Panc1 (cell line): Measurements from ENCODE around the gene RBM22. TPM values are rescaled to one million over a fixed set of nuclear protein-coding genes. Genes with fewer than 3 reads are reported as not detected.

Experiments used
- ATAC-seq: fragments of 200-7000 bp; cut with Tn5 transposase; 2 replicates; pipeline ENCODE4 v1.9.1; 2020; ENCODE audit warnings: mild to moderate bottlenecking, moderate library complexity
- BruUV-seq: library from RNA; stranded (reverse); fragments of 400-500 nt; replicated peaks from 2 replicates; lab custom pipeline; 2021; lab: Mats Ljungman, UMichigan
- CTCF ChIA-PET: fragments of 300-600 bp; sonication (Branson Sonifier 250); formaldehyde crosslinking; loops from one replicate; lab custom pipeline; 2022; ENCODE audit warnings: antibody characterized with exemption; lab: Charles Lee
- POLR2A ChIA-PET: fragments of 300-600 bp; sonication (Branson Sonifier 250); formaldehyde crosslinking; loops from one replicate; lab custom pipeline; 2022; ENCODE audit warnings: antibody characterized with exemption; lab: Charles Lee
- DNase-seq: peaks from one replicate; pipeline ENCODE4 v3.0.0-alpha.2; 2010; ENCODE audit warnings: low read depth, low spot score
- H3K27ac ChIP-seq: 2 replicates; pipeline ENCODE4 v1.5.1; 2011; ENCODE audit warnings: mild to moderate bottlenecking, low read length, inconsistent platforms
- H3K27me3 ChIP-seq: fragments of 200-500 bp; sonication (Bioruptor generic); 2 replicates; pipeline ENCODE4 v1.6.0; 2014; ENCODE audit warnings: low read length, inconsistent platforms; ENCODE audit not compliant: control insufficient read depth, insufficient read depth
- H3K36me3 ChIP-seq: fragments of 200-500 bp; sonication (Bioruptor generic); 2 replicates; pipeline ENCODE4 v1.5.1; 2014; ENCODE audit warnings: inconsistent platforms, mild to moderate bottlenecking, low read length, moderate library complexity; ENCODE audit not compliant: control insufficient read depth, insufficient read depth
- H3K4me1 ChIP-seq: 2 replicates; pipeline ENCODE4 v1.5.1; 2011; ENCODE audit warnings: inconsistent platforms, mild to moderate bottlenecking, low read length, moderate library complexity; ENCODE audit not compliant: control insufficient read depth, insufficient read depth
- H3K4me3 ChIP-seq, 2 experiments: 2 replicates each; pipeline ENCODE4 v1.5.1; 2011 to 2012; ENCODE audit warnings: low read depth in 2 of 2, low read length in 2 of 2, mild to moderate bottlenecking in 2 of 2, inconsistent platforms in 1 of 2, moderate library complexity in 1 of 2
- H3K9me3 ChIP-seq: fragments of 200-500 bp; sonication (Bioruptor generic); 2 replicates; pipeline ENCODE4 v1.5.1; 2014; ENCODE audit warnings: low read depth, mild to moderate bottlenecking, inconsistent platforms, low read length, moderate library complexity; ENCODE audit not compliant: control insufficient read depth, insufficient read depth
- CTCF ChIP-seq: fragments of 450-650 bp; IDR thresholded peaks from 2 replicates; pipeline ENCODE4 v1.5.1; 2017; ENCODE audit warnings: mild to moderate bottlenecking
- POLR2AphosphoS5 ChIP-seq: IDR thresholded peaks from 2 replicates; pipeline ENCODE4 v1.6.1; 2012; ENCODE audit warnings: mild to moderate bottlenecking, low read depth, low read length, moderate library complexity
- SIN3A ChIP-seq: IDR thresholded peaks from 2 replicates; pipeline ENCODE4 v1.6.1; 2012; ENCODE audit warnings: low read depth, mild to moderate bottlenecking, low read length, moderate library complexity, borderline replicate concordance; ENCODE audit not compliant: insufficient read depth
- TCF7L2 ChIP-seq: IDR thresholded peaks from 2 replicates; pipeline ENCODE4 v1.6.1; 2011; ENCODE audit warnings: mild to moderate bottlenecking, low read depth, low read length, inconsistent platforms
- in situ Hi-C: cut with HindIII; loops from 2 replicates; pipeline ENCODE4 v1.10.0; 2016; ENCODE audit warnings: low sequenced_read_pairs, low pct_unique_long_range_greater_than_20kb
- intact Hi-C: fragments of 100-400 bp; cut with micrococcal nuclease; formaldehyde crosslinking; loops from one replicate; pipeline ENCODE4 v1.10.0; 2022; ENCODE audit not compliant: unreplicated experiment
- total RNA-seq: library from RNA; stranded (reverse); gene quantifications from one replicate; pipeline ENCODE4 v1.2.1, GENCODE V29; 2021; ENCODE audit not compliant: unreplicated experiment
- TF ChIP-seq, protein P1 (sequence below), 2 experiments: IDR thresholded peaks; 2 replicates each; pipeline ENCODE4 v1.6.1; 2011 to 2012; ENCODE audit warnings: low read depth in 2 of 2, control low read depth in 1 of 2, low read length in 1 of 2, mild to moderate bottlenecking in 1 of 2, moderate library complexity in 1 of 2; ENCODE audit not compliant: insufficient read depth in 1 of 2

Gene RBM22
- total RNA-seq, 1 experiment from 2014 or later, result 54.3 TPM

- Histone ChIP-seq H3K27me3 (no peaks in the 10 kb centered on the region), H3K4me1 (peaks cover 5% of the 10 kb centered on the region; the same call in 1 of the 2 replicates), H3K4me3 (no peak overlapping the region), H3K9me3 (no peaks in the 10 kb centered on the region), H3K36me3 (peaks cover 63% of the 10 kb centered on the region), H3K27ac (no peak overlapping the region)
- CTCF ChIA-PET, result no interaction called here
- in situ Hi-C loops, result no loop called here
- BruUV-seq, result no TSS peak
- DNase-seq (no peak), ATAC-seq (no peak)
- TF ChIP-seq, protein P1, sequence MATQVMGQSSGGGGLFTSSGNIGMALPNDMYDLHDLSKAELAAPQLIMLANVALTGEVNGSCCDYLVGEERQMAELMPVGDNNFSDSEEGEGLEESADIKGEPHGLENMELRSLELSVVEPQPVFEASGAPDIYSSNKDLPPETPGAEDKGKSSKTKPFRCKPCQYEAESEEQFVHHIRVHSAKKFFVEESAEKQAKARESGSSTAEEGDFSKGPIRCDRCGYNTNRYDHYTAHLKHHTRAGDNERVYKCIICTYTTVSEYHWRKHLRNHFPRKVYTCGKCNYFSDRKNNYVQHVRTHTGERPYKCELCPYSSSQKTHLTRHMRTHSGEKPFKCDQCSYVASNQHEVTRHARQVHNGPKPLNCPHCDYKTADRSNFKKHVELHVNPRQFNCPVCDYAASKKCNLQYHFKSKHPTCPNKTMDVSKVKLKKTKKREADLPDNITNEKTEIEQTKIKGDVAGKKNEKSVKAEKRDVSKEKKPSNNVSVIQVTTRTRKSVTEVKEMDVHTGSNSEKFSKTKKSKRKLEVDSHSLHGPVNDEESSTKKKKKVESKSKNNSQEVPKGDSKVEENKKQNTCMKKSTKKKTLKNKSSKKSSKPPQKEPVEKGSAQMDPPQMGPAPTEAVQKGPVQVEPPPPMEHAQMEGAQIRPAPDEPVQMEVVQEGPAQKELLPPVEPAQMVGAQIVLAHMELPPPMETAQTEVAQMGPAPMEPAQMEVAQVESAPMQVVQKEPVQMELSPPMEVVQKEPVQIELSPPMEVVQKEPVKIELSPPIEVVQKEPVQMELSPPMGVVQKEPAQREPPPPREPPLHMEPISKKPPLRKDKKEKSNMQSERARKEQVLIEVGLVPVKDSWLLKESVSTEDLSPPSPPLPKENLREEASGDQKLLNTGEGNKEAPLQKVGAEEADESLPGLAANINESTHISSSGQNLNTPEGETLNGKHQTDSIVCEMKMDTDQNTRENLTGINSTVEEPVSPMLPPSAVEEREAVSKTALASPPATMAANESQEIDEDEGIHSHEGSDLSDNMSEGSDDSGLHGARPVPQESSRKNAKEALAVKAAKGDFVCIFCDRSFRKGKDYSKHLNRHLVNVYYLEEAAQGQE (IDR thresholded peaks at IDR 0.05; ENCODE audit: insufficient read depth in 1 of 2, low read depth in 2 of 2, low read length in 1 of 2), result no peak
- no peak for TF ChIP-seq SIN3A
- POLR2A ChIA-PET, result no interaction called here
- intact Hi-C loops, result no loop called here
Measured at GRCh38 chr5:150694612-150695011, 6.2 kb downstream of the RBM22 start.

DNA sequence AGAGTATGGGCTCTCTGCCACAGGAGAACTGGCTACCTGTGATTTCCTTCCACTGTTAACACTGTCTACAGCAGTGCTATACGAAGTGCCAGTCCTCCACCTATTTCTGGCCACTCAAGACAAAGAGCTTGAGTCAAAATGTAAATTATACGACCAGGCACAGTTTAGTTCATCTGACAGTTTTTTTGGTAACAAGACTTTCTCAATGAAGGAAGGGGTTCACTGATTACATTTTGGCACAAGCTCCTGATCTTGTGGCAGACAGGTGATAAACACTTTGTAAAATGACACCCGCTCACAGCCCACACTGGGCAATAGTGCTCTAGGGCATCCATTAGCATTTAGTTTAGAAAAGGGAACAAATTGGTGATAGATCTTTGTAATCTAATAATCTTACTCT lies 8.6 kb downstream of the RBM22 start:
- no TSS peak for BruUV-seq
- H3K27ac ChIP-seq, result no peak overlapping the region
- ChIA-PET CTCF (no interaction called here), POLR2A (no interaction called here)
- DNase-seq, result no peak
- in situ Hi-C loops (no loop called here), intact Hi-C loops (no loop called here)
- no peaks in the 10 kb centered on the region for H3K9me3 ChIP-seq
- no peak overlapping the region for H3K4me3 ChIP-seq
- no peaks in the 10 kb centered on the region for H3K4me1 ChIP-seq
- no peak for TF ChIP-seq SIN3A
- H3K27me3 ChIP-seq, result no peaks in the 10 kb centered on the region
- ATAC-seq, result no peak
- peaks cover 51% of the 10 kb centered on the region for H3K36me3 ChIP-seq

- intact Hi-C loops (no loop called here), in situ Hi-C loops (no loop called here)
- Histone ChIP-seq H3K9me3 (no peaks in the 10 kb centered on the region), H3K4me3 (no peak overlapping the region), H3K36me3 (peaks cover 38% of the 10 kb centered on the region), H3K4me1 (no peaks in the 10 kb centered on the region), H3K27ac (no peak overlapping the region), H3K27me3 (no peaks in the 10 kb centered on the region)
- TF ChIP-seq POLR2AphosphoS5, result no peak
- no peak for TF ChIP-seq TCF7L2
- no peak for TF ChIP-seq CTCF
- TF ChIP-seq, protein P1 (IDR thresholded peaks at IDR 0.05; ENCODE audit: insufficient read depth in 1 of 2, low read depth in 2 of 2, low read length in 1 of 2), result no peak
- TF ChIP-seq SIN3A, result no peak
- no peak for DNase-seq
- BruUV-seq, result TSS peak; percentile 29
- ChIA-PET POLR2A (interaction anchor here (0.6 kb wide), 1 partner anchor 331 kb away, joined by 3 read pairs; no protein-coding TSS in a partner anchor), CTCF (no interaction called here)
- ATAC-seq, result no peak
Measured at GRCh38 chr5:150690760-150691159, 10.1 kb downstream of the RBM22 start.
